Gastroesophageal sphincter (tissue), 4 donors: ENCODE measurements around the gene CFAP410. TPM values are rescaled to one million over a fixed set of nuclear protein-coding genes. Genes with fewer than 3 reads are reported as not detected.
A peak's percentile ranks its signal among the peaks of the same experiment; 100 is the strongest.

ENCODE experiments used
- ATAC-seq: fragments of 150-250 bp; one replicate; pipeline ENCODE4 v1.9.1; 2016; ENCODE audit warnings: mild to moderate bottlenecking, moderate library complexity
- H3K27ac ChIP-seq, 4 donors: fragments of 200-600 bp; sonication (generic) in 3 of 4; 1 replicate in 3 of 4; 2 replicates in 1 of 4; pipeline ENCODE4 v1.5.1; 2016 to 2019
- H3K27me3 ChIP-seq: fragments of 200-600 bp; sonication (generic); one replicate; pipeline ENCODE4 v1.5.1; 2019
- H3K36me3 ChIP-seq, 2 donors: fragments of 200-600 bp; sonication (generic); one replicate each; pipeline ENCODE4 v1.5.1; 2019; ENCODE audit warnings: control low read depth in 1 of 2
- H3K4me1 ChIP-seq, 3 donors: fragments of 200-600 bp; sonication (generic); 1 replicate in 2 of 3; 2 replicates in 1 of 3; pipeline ENCODE4 v1.5.1; 2016 to 2019; ENCODE audit warnings: control low read depth in 2 of 3
- H3K4me3 ChIP-seq, 2 donors: fragments of 200-600 bp; sonication (generic); one replicate each; pipeline ENCODE4 v1.5.1; 2019; ENCODE audit warnings: mild to moderate bottlenecking in 1 of 2, moderate library complexity in 1 of 2
- H3K9me3 ChIP-seq, 3 donors: fragments of 200-600 bp; sonication (generic); one replicate each; pipeline ENCODE4 v1.5.1; 2017 to 2019; ENCODE audit warnings: control low read depth in 2 of 3
- EP300 ChIP-seq: sonication (generic); formaldehyde crosslinking; IDR thresholded peaks from one replicate; pipeline ENCODE4 v1.6.1; 2017; ENCODE audit warnings: antibody characterized with exemption, mild to moderate bottlenecking
- POLR2A ChIP-seq, 2 donors: fragments of 450-650 bp; IDR thresholded peaks; one replicate each; pipeline ENCODE4 v1.6.1; 2017; ENCODE audit warnings: antibody characterized with exemption in 2 of 2, mild to moderate bottlenecking in 2 of 2, moderate library complexity in 1 of 2
- POLR2AphosphoS5 ChIP-seq: sonication (generic); formaldehyde crosslinking; IDR thresholded peaks from one replicate; pipeline ENCODE4 v1.6.1; 2017; ENCODE audit warnings: antibody characterized with exemption
- WGBS, 2 donors: methylation state at CpG; one replicate each; pipeline ENCODE4 v1.1.5; 2018; ENCODE audit warnings: low coverage in 1 of 2; 5-methylcytosine and 5-hydroxymethylcytosine counted together
- total RNA-seq, 4 donors: library from RNA; depleted of rRNA; stranded (reverse); fragments of >200 nt; gene quantifications; one replicate each; pipeline ENCODE4 v1.1.0, GENCODE V29; 2016
- TF ChIP-seq, protein P1 (sequence below), 4 experiments: fragments of 200-600 bp in 2 of 4; fragments of 450-650 bp in 2 of 4; sonication (generic) in 1 of 4; IDR thresholded peaks; one replicate each; pipeline ENCODE4 v1.5.1; 2017 to 2019; ENCODE audit warnings: antibody characterized with exemption in 4 of 4, mild to moderate bottlenecking in 2 of 4, moderate library complexity in 2 of 4

The CFAP410 gene
- total RNA-seq, 4 donors from 2014 or later: 26.2 to 35.0 (median 30.2) TPM

DNA sequence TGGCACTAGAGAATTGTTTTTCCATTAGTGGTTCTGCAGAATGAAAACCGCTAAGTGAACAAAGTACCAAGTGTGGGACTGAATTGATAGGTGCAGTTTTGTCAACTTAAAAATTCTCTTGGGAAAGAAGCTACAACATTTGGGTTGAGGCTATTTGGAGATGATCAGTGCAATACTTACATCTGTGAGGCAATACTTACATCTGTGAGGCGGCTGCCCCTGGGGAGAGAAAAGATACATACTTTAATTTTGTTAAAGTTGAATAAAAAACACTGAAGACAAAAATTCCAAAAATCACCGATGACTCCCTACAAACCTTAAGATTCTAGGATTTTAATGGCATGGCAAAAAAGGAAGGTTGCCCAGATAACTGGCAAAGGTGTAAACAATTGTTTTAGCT, 1.7 kb downstream of the CFAP410 start:
- Histone ChIP-seq H3K27me3 (no peaks in the 10 kb centered on the region), H3K27ac (peak overlapping the region in 3 of 4 donors; percentile 99), H3K4me1 (peaks cover 0 to 30% (median 14%) of the 10 kb centered on the region in 3 donors), H3K9me3 (no peaks in the 10 kb centered on the region), H3K36me3 (peaks cover 0 to 41% of the 10 kb centered on the region in 2 donors), H3K4me3 (no peak overlapping the region)
- ATAC-seq: no peak
- WGBS, 2 donors: 67 to 73% methylated on average over 3 of the region's 3 CpGs
- no peak for TF ChIP-seq POLR2AphosphoS5
- no peak for TF ChIP-seq EP300
- TF ChIP-seq, protein P1, sequence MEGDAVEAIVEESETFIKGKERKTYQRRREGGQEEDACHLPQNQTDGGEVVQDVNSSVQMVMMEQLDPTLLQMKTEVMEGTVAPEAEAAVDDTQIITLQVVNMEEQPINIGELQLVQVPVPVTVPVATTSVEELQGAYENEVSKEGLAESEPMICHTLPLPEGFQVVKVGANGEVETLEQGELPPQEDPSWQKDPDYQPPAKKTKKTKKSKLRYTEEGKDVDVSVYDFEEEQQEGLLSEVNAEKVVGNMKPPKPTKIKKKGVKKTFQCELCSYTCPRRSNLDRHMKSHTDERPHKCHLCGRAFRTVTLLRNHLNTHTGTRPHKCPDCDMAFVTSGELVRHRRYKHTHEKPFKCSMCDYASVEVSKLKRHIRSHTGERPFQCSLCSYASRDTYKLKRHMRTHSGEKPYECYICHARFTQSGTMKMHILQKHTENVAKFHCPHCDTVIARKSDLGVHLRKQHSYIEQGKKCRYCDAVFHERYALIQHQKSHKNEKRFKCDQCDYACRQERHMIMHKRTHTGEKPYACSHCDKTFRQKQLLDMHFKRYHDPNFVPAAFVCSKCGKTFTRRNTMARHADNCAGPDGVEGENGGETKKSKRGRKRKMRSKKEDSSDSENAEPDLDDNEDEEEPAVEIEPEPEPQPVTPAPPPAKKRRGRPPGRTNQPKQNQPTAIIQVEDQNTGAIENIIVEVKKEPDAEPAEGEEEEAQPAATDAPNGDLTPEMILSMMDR (IDR thresholded peaks at IDR 0.05): no peak
- no peak for TF ChIP-seq POLR2A (IDR thresholded peaks at IDR 0.05)

DNA sequence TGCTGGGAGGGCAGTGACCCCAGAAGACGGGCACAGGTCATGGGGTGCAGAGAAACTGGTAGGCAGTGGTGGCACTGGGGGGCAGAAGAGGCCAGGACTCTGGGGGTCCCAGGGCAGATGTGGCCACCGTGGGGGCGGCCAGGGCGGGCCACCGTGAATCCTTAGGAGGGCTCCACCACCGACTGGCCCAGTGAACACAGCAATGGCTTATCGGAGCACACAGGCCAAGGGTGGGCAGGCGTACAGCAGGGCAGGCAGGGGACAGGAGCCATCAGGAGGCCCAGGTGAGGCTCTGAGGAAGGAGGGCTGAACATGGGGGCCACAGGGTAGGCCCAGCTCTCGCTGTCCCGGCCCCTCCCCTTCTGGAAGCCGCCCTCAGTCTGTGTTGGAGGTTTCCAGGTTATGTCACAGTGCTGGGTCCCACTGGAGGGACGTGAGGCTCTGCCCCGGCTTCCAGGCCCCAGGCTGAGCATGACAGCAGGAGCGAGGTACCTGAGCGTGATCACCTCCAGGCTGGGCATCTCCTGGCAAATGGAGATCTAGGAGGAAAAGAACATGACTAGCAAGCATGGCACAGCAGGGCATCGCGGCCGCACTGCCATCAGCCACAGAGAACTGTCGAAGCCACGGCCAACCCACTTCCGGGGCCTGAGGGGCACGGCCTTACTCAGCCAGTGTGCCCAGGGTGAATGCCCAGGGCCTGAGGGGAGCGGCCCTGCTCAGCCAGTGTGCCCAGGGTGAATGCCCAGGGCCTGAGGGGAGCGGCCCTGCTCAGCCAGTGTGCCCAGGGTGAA, 3.7 kb downstream of the CFAP410 start:
- Histone ChIP-seq H3K9me3 (no peaks in the 10 kb centered on the region), H3K4me3 (no peak overlapping the region), H3K36me3 (peaks cover 0 to 61% of the 10 kb centered on the region in 2 donors), H3K27me3 (no peaks in the 10 kb centered on the region), H3K4me1 (peaks cover 0 to 30% (median 14%) of the 10 kb centered on the region in 3 donors), H3K27ac (no peak overlapping the region)
- ATAC-seq: no peak
- no peak for TF ChIP-seq POLR2AphosphoS5
- TF ChIP-seq, protein P1 (IDR thresholded peaks at IDR 0.05): no peak
- TF ChIP-seq POLR2A (IDR thresholded peaks at IDR 0.05): no peak
- TF ChIP-seq EP300: no peak
- 90% methylated on average over 1 of the region's 24 CpGs; no CpG with 5 or more reads in 1 of the 2 donors for WGBS, 2 donors

DNA sequence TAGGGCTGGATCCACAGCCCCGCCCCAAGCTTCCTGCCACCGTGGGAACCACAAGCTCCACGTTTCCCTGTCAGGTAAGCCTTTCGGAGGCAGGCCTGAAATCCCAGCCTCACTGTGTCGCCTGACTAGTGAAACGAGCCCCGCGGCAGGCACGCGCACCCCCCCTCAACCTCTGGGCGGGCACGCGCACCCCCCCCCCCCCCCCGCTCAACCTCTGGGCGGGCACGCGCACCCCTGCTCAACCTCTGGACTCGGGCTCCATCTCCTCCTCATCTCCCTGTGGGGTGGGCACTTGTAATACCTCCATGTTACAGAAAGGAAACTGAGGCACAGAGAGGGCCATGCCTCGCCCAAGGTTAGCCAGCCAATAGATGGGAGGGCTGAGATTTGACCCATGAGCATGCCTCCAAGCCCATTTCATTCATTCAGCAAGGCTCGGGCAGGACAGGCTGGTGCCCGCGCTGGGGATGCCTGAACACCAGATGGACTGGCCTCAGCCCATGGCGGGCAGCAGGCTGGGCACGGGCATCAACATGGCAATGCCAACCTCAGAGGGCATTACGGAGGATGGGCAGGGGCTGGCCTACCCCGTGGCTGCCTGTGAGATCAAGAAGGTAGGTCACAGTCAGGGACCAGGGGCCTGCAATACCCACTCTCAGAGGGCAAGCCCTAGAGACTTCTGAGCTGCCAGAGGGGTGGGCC, 4.7 kb downstream of the CFAP410 start:
- H3K4me1 ChIP-seq: peaks cover 0 to 20% (median 7%) of the 10 kb centered on the region in 3 donors
- WGBS, 2 donors: 70 to 79% methylated on average over 2 of the region's 26 CpGs
- H3K4me3 ChIP-seq: no peak overlapping the region
- no peak overlapping the region for H3K27ac ChIP-seq
- H3K27me3 ChIP-seq: no peaks in the 10 kb centered on the region
- TF ChIP-seq EP300: no peak
- no peak for TF ChIP-seq POLR2A (IDR thresholded peaks at IDR 0.05)
- TF ChIP-seq, protein P1 (IDR thresholded peaks at IDR 0.05): no peak
- no peak for TF ChIP-seq POLR2AphosphoS5
- no peaks in the 10 kb centered on the region for H3K9me3 ChIP-seq
- peaks cover 0 to 71% of the 10 kb centered on the region in 2 donors for H3K36me3 ChIP-seq
- ATAC-seq: no peak

DNA sequence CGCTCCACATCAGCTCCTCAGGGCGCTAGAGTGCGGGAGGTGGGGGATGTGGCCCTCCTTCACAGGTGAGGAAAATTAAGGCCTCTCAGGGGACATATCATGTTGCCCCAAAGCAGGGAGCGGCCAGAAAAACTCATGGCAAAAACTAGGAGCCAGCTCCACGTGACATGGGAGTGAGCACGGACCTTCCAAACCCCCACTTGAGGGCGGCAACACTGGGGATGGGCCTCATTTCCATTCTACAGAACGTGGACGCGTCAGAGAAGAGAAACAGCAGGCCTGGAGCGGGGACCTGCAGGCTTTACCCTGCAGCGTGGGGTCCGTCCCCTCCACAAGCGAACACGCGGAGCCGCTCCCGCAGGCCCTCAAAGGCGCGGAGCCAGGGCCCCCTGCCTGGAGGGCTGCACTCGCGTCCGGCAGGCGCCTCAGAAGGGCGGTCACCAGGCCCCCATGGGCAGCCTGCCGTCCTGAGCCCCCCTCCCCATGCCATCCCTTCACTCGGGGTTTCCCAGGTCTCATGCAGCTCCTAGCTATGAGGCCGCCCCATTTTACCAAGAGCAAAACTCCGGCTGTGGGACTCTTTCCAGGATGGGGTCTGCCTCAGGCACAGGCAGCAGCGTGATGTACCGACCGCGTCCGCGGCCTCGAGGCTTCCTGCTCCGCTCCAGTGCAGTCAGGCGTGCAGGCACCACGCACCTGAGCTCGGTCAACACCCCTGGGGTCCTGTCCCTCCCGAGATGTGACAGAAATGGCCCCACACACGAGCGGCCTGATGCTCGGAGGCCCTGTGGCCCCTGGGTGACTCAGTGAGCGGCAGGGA, 5.5 kb downstream of the CFAP410 start:
- Histone ChIP-seq H3K27ac (no peak overlapping the region), H3K9me3 (no peaks in the 10 kb centered on the region), H3K4me3 (no peak overlapping the region), H3K4me1 (peaks cover 0 to 20% (median 7%) of the 10 kb centered on the region in 3 donors), H3K36me3 (peaks cover 0 to 74% of the 10 kb centered on the region in 2 donors), H3K27me3 (no peaks in the 10 kb centered on the region)
- TF ChIP-seq POLR2AphosphoS5: no peak
- TF ChIP-seq, protein P1 (IDR thresholded peaks at IDR 0.05): no peak
- no peak for TF ChIP-seq EP300
- no peak for TF ChIP-seq POLR2A (IDR thresholded peaks at IDR 0.05)
- WGBS, 2 donors: 71 to 73% methylated on average over 3 to 12 of the region's 45 CpGs
- ATAC-seq: no peak
